ENCODE results near the gene COL5A1.

Gene COL5A1

DNA sequence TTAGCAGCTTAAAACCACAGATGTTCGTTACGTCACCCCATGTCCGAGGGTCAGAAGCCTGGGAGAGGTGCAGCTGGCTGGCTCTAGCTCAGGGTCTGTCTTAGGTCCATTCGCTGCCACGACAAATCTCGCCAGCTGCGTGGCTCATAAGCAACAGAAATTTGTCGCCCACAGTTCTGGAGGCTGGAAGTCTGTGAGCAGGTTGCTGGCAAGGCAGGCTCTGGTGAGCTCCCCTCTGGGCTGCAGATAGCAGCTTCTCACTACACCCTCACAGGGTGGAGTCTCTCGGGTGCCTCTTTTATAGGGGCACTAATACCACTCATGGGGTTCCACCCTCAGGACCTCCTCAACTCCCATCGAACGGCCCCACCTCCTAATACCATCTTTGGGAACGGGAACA is 198.9 kb downstream of the COL5A1 start:
- Histone ChIP-seq H3K36me3 (ENCODE audit: control insufficient read depth in 2 of 2, insufficient read depth in 2 of 2, low read length in 2 of 2) (peaks cover 0 to 3% of the 10 kb centered on the region in 2 donors), H3K27me3 (ENCODE audit: control insufficient read depth in 2 of 2, insufficient read depth in 2 of 2, low read length in 2 of 2) (no peaks in the 10 kb centered on the region), H3K4me1 (ENCODE audit: control insufficient read depth in 2 of 2, insufficient read depth in 2 of 2, low read length in 2 of 2) (no peaks in the 10 kb centered on the region), H3K4me3 (ENCODE audit: low read length in 2 of 2) (no peak overlapping the region), H3K27ac (ENCODE audit: low read depth in 2 of 2, low read length in 2 of 2) (no peak overlapping the region), H3K9ac (ENCODE audit: low read depth in 1 of 2, low read length in 2 of 2) (no peak overlapping the region), H3K9me3 (ENCODE audit: control insufficient read depth in 2 of 2, low read length in 2 of 2) (no peaks in the 10 kb centered on the region)

DNA sequence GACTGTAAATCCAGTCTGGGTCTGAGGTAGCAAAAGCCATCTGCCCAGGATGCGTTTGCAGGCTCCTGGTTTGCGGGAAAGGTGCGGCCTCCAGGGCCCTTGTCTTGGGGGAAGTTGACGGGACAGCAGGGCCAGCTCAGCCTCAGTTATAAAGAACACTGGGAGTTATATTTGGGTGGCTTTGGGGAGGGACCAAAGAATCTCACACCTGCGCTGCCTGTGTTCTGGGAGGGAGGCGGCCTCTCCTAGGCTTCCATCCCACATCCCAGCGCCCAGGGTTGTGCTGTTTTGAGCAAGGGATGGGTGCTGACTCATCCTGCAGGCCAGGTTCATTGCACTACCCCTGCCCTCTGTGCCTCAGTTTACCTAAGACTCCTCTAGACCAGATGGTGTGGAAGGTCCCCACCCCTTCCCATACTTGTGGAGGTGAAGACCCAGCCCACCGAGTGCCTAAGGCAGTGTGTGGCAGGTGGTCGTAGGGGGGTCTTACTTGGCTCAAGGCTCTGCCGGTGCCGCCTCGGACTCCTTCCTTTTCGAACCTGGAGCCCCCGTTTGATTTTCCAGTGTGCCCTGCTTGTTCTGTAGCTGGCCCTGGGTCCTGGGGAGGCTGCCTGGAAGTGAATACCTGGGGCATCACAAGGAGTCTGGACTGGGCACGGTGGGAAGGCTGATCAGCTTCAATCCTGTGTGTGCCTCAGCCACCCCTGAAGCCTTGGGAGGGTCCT is 199.7 kb downstream of the COL5A1 start:
- Histone ChIP-seq H3K4me1 (ENCODE audit: control insufficient read depth in 2 of 2, insufficient read depth in 2 of 2, low read length in 2 of 2) (no peaks in the 10 kb centered on the region), H3K27ac (ENCODE audit: low read depth in 2 of 2, low read length in 2 of 2) (no peak overlapping the region), H3K27me3 (ENCODE audit: control insufficient read depth in 2 of 2, insufficient read depth in 2 of 2, low read length in 2 of 2) (no peaks in the 10 kb centered on the region), H3K9me3 (ENCODE audit: control insufficient read depth in 2 of 2, low read length in 2 of 2) (no peaks in the 10 kb centered on the region), H3K9ac (ENCODE audit: low read depth in 1 of 2, low read length in 2 of 2) (no peak overlapping the region), H3K36me3 (ENCODE audit: control insufficient read depth in 2 of 2, insufficient read depth in 2 of 2, low read length in 2 of 2) (peaks cover 0 to 3% of the 10 kb centered on the region in 2 donors), H3K4me3 (ENCODE audit: low read length in 2 of 2) (no peak overlapping the region)

DNA sequence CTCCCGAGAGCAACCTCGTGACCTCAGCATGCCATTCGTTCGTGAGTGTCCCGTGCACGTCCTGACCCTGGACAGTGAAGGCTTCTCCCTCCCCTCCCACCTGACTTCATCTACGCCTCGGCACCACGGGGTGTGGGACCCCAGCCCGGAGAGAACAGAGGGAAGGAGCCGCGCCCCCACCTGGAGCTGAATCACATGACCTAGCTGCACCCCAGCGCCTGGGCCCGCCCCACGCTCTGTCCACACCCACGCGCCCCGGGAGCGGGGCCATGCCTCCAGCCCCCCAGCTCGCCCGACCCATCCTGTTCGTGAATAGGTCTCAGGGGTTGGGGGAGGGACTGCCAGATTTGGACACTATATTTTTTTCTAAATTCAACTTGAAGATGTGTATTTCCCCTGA is 200.7 kb downstream of the COL5A1 start:
- H3K4me1 ChIP-seq (ENCODE audit: control insufficient read depth in 2 of 2, insufficient read depth in 2 of 2, low read length in 2 of 2): no peaks in the 10 kb centered on the region
- H3K27me3 ChIP-seq (ENCODE audit: control insufficient read depth in 2 of 2, insufficient read depth in 2 of 2, low read length in 2 of 2): no peaks in the 10 kb centered on the region
- no peak overlapping the region for H3K4me3 ChIP-seq (ENCODE audit: low read length in 2 of 2)
- H3K27ac ChIP-seq (ENCODE audit: low read depth in 2 of 2, low read length in 2 of 2): no peak overlapping the region
- H3K9ac ChIP-seq (ENCODE audit: low read depth in 1 of 2, low read length in 2 of 2): no peak overlapping the region
- no peaks in the 10 kb centered on the region for H3K9me3 ChIP-seq (ENCODE audit: control insufficient read depth in 2 of 2, low read length in 2 of 2)
- peaks cover 0 to 3% of the 10 kb centered on the region in 2 donors for H3K36me3 ChIP-seq (ENCODE audit: control insufficient read depth in 2 of 2, insufficient read depth in 2 of 2, low read length in 2 of 2)

DNA sequence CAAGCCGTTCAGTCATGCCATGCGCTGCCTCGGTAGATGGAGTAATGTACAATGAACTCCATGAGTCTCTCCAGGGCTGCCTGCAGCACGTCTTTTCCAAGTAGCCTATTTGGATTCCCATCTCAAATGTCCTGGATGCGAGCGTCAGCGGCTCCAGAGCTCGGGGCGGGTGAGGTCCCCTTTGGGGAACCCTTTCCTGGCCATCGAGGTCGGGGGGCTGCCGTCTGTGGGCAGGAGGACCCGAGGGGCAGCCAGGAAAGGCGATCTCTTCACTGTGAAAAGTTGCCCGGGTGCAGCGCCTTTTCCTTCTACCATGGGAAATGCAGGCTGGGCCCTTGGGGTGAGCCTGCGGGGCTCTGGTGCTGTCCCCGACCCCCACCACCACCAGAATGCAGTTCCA is 202.1 kb downstream of the COL5A1 start:
- Histone ChIP-seq H3K4me3 (ENCODE audit: low read length in 2 of 2) (no peak overlapping the region), H3K27me3 (ENCODE audit: control insufficient read depth in 2 of 2, insufficient read depth in 2 of 2, low read length in 2 of 2) (no peaks in the 10 kb centered on the region), H3K9ac (ENCODE audit: low read depth in 1 of 2, low read length in 2 of 2) (no peak overlapping the region), H3K9me3 (ENCODE audit: control insufficient read depth in 2 of 2, low read length in 2 of 2) (no peaks in the 10 kb centered on the region), H3K4me1 (ENCODE audit: control insufficient read depth in 2 of 2, insufficient read depth in 2 of 2, low read length in 2 of 2) (no peaks in the 10 kb centered on the region), H3K27ac (ENCODE audit: low read depth in 2 of 2, low read length in 2 of 2) (no peak overlapping the region), H3K36me3 (ENCODE audit: control insufficient read depth in 2 of 2, insufficient read depth in 2 of 2, low read length in 2 of 2) (no peaks in the 10 kb centered on the region)

DNA sequence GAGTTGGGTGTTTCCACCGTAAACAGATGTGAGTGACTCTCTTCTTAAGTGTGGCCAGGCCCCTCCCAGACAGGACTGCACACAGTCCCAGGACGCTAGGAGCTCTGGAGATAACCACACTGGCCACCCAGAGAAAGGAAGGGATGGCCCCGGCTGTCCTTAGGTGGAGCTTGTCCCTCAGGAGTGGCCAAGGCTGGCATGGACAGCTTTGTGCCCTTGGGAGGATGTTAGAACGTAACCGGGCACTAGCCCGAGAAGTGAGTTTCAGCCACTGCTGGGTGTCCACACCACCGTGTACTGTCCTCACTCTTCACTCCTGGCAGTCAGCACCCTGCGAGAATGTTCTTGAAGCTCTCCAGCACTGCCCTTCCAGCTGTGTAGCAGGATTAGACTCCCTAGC is 203.2 kb downstream of the COL5A1 start:
- H3K36me3 ChIP-seq (ENCODE audit: control insufficient read depth in 2 of 2, insufficient read depth in 2 of 2, low read length in 2 of 2): no peaks in the 10 kb centered on the region

DNA sequence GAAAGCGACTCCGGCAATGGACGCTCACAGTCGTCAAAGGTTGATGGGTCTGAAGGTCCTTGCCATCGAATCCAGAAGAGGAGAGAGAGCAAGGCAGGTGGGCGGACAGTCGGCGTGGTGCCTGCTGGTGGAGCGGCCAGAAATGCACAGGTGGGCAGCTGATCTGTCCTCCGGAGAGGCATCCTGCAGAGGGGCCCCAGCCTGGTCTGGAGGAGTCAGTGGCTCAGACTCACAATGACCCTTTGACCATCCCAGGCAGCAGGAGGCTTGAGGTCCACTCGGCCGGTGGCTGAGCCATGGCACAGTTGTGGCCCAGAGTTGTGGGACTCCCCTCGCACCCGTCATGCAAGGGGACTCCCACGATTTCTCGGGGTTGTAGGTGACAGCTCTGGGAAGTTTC is 204.6 kb downstream of the COL5A1 start:
- Histone ChIP-seq H3K36me3 (ENCODE audit: control insufficient read depth in 2 of 2, insufficient read depth in 2 of 2, low read length in 2 of 2) (no peaks in the 10 kb centered on the region), H3K9me3 (ENCODE audit: control insufficient read depth in 2 of 2, low read length in 2 of 2) (no peaks in the 10 kb centered on the region), H3K27me3 (ENCODE audit: control insufficient read depth in 2 of 2, insufficient read depth in 2 of 2, low read length in 2 of 2) (no peaks in the 10 kb centered on the region), H3K9ac (ENCODE audit: low read depth in 1 of 2, low read length in 2 of 2) (no peak overlapping the region), H3K27ac (ENCODE audit: low read depth in 2 of 2, low read length in 2 of 2) (no peak overlapping the region), H3K4me1 (ENCODE audit: control insufficient read depth in 2 of 2, insufficient read depth in 2 of 2, low read length in 2 of 2) (no peaks in the 10 kb centered on the region), H3K4me3 (ENCODE audit: low read length in 2 of 2) (no peak overlapping the region)

More for the DNA sequence above, 203.2 kb downstream of the COL5A1 start:
- Histone ChIP-seq H3K27me3 (ENCODE audit: control insufficient read depth in 2 of 2, insufficient read depth in 2 of 2, low read length in 2 of 2) (no peaks in the 10 kb centered on the region), H3K9me3 (ENCODE audit: control insufficient read depth in 2 of 2, low read length in 2 of 2) (no peaks in the 10 kb centered on the region), H3K27ac (ENCODE audit: low read depth in 2 of 2, low read length in 2 of 2) (no peak overlapping the region), H3K4me3 (ENCODE audit: low read length in 2 of 2) (no peak overlapping the region), H3K9ac (ENCODE audit: low read depth in 1 of 2, low read length in 2 of 2) (no peak overlapping the region), H3K4me1 (ENCODE audit: control insufficient read depth in 2 of 2, insufficient read depth in 2 of 2, low read length in 2 of 2) (no peaks in the 10 kb centered on the region)

DNA sequence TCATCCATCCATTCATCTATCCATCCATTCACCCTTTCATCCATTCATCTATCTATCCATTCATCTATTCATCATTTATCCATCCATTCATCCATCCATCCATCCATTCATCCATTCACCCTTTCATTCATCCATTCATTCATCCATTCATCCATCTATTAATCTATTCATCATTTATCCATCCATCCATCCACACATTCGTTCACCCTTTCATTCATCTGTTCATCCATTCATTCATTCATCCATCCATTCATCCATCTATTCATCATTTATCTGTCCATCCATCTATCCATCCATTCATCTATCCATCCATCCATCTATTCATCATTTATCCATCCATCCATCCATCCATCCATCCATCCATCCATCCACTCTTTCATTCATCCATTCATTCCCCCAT is 205.1 kb downstream of the COL5A1 start:
- Histone ChIP-seq H3K36me3 (ENCODE audit: control insufficient read depth in 2 of 2, insufficient read depth in 2 of 2, low read length in 2 of 2) (no peaks in the 10 kb centered on the region), H3K9ac (ENCODE audit: low read depth in 1 of 2, low read length in 2 of 2) (no peak overlapping the region), H3K27me3 (ENCODE audit: control insufficient read depth in 2 of 2, insufficient read depth in 2 of 2, low read length in 2 of 2) (no peaks in the 10 kb centered on the region), H3K27ac (ENCODE audit: low read depth in 2 of 2, low read length in 2 of 2) (no peak overlapping the region), H3K4me1 (ENCODE audit: control insufficient read depth in 2 of 2, insufficient read depth in 2 of 2, low read length in 2 of 2) (no peaks in the 10 kb centered on the region), H3K9me3 (ENCODE audit: control insufficient read depth in 2 of 2, low read length in 2 of 2) (no peaks in the 10 kb centered on the region), H3K4me3 (ENCODE audit: low read length in 2 of 2) (no peak overlapping the region)

DNA sequence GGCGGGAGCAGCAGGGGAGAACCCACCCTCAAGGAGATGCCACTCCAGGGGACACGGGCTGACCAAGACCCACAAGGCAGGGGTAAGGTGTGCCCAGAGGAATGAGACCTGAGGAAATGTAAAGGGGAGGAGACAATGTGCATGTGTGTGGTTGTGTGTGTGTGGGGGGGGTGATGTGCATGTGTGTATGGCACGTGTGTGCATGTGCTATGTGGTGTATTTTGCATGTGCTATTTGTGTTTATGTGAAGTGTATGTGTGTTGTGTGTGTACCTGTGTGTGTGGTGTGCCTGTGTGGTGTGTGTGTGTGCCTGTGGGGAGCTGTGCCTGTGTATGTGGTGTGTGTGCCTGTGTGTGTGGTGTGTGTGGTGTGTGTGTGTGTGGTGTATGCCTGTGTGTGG is 205.5 kb downstream of the COL5A1 start:
- Histone ChIP-seq H3K9me3 (ENCODE audit: control insufficient read depth in 2 of 2, low read length in 2 of 2) (peaks cover 0 to 3% of the 10 kb centered on the region in 2 donors), H3K27ac (ENCODE audit: low read depth in 2 of 2, low read length in 2 of 2) (no peak overlapping the region), H3K27me3 (ENCODE audit: control insufficient read depth in 2 of 2, insufficient read depth in 2 of 2, low read length in 2 of 2) (no peaks in the 10 kb centered on the region), H3K4me1 (ENCODE audit: control insufficient read depth in 2 of 2, insufficient read depth in 2 of 2, low read length in 2 of 2) (no peaks in the 10 kb centered on the region), H3K9ac (ENCODE audit: low read depth in 1 of 2, low read length in 2 of 2) (no peak overlapping the region), H3K36me3 (ENCODE audit: control insufficient read depth in 2 of 2, insufficient read depth in 2 of 2, low read length in 2 of 2) (no peaks in the 10 kb centered on the region), H3K4me3 (ENCODE audit: low read length in 2 of 2) (no peak overlapping the region)

DNA sequence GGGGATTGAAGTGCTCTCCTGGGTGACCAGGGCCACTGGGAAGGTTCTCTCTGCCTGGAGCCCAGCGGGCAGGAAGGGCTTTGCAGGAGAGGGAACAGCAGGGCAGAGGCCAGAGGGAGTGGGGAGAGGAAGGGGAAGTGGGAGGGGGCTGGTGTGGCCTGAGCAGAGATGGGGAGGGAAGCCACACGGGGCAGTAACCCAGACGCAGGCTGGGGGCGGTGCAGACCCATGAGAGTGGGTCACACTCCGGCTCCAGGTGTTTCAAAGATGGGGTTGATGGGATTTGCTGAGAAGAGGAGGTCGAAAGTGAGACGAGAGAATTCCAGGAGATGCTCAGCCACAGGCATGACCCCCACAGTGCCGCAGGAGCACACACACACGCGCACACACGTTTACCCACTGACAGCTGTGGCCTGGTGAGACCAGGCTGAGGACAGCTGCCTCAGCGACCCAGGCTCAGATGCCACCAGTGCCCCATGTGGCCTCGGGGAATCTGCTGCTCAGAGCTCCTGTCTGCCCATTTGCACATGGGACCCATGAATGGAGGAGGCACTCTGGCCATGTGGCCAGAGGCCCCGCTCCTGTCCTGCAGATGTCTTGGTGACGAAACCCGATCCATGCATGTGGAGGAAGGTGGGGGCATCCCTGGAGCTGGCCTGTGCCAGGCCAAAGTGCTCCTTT is 206.3 kb downstream of the COL5A1 start:
- Histone ChIP-seq H3K4me3 (ENCODE audit: low read length in 2 of 2) (no peak overlapping the region), H3K36me3 (ENCODE audit: control insufficient read depth in 2 of 2, insufficient read depth in 2 of 2, low read length in 2 of 2) (no peaks in the 10 kb centered on the region), H3K27me3 (ENCODE audit: control insufficient read depth in 2 of 2, insufficient read depth in 2 of 2, low read length in 2 of 2) (no peaks in the 10 kb centered on the region), H3K27ac (ENCODE audit: low read depth in 2 of 2, low read length in 2 of 2) (no peak overlapping the region), H3K9me3 (ENCODE audit: control insufficient read depth in 2 of 2, low read length in 2 of 2) (peaks cover 0 to 4% of the 10 kb centered on the region in 2 donors), H3K9ac (ENCODE audit: low read depth in 1 of 2, low read length in 2 of 2) (no peak overlapping the region), H3K4me1 (ENCODE audit: control insufficient read depth in 2 of 2, insufficient read depth in 2 of 2, low read length in 2 of 2) (no peaks in the 10 kb centered on the region)

DNA sequence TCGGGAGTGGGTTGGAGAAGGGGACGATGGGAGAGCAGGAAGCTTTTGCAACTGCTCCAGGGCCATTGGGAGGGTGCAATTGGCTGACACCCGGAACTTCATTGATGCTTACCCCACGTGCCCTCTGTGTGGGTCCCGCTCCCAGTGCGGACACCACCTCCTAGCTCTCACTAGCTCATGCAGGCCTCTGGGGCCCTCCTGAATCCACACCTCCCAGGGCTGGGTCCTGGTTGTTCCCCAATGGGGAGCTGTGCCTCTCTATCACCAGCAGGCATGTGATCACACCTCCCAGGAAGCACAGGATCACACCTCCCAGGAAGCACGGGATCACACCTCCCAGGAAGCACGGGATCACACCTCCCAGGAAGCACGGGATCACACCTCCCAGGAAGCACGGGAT is 206.9 kb downstream of the COL5A1 start:
- Histone ChIP-seq H3K36me3 (ENCODE audit: control insufficient read depth in 2 of 2, insufficient read depth in 2 of 2, low read length in 2 of 2) (no peaks in the 10 kb centered on the region), H3K9ac (ENCODE audit: low read depth in 1 of 2, low read length in 2 of 2) (no peak overlapping the region), H3K9me3 (ENCODE audit: control insufficient read depth in 2 of 2, low read length in 2 of 2) (peaks cover 0 to 4% of the 10 kb centered on the region in 2 donors), H3K4me3 (ENCODE audit: low read length in 2 of 2) (no peak overlapping the region), H3K27ac (ENCODE audit: low read depth in 2 of 2, low read length in 2 of 2) (no peak overlapping the region), H3K27me3 (ENCODE audit: control insufficient read depth in 2 of 2, insufficient read depth in 2 of 2, low read length in 2 of 2) (no peaks in the 10 kb centered on the region), H3K4me1 (ENCODE audit: control insufficient read depth in 2 of 2, insufficient read depth in 2 of 2, low read length in 2 of 2) (no peaks in the 10 kb centered on the region)

Measured in mucosa of rectum (tissue), 2 donors.